Colonic mucosa (tissue), 4 donors: ENCODE results near the gene CHL1. TPM values are rescaled to one million over a fixed set of nuclear protein-coding genes. Genes with fewer than 3 reads are reported as not detected.

Experiments used
- DNase-seq: peaks from one replicate; pipeline ENCODE4 v3.0.0-alpha.2; 2020
- H3K27ac ChIP-seq: fragments of 200-600 bp; one replicate; pipeline ENCODE4 v1.8.0; 2021
- H3K27me3 ChIP-seq: fragments of 200-600 bp; one replicate; pipeline ENCODE4 v1.8.0; 2021
- H3K36me3 ChIP-seq: fragments of 200-600 bp; one replicate; pipeline ENCODE4 v1.8.0; 2021
- H3K4me1 ChIP-seq: fragments of 200-600 bp; one replicate; pipeline ENCODE4 v1.8.0; 2021; ENCODE audit warnings: mild to moderate bottlenecking
- H3K4me3 ChIP-seq: fragments of 200-600 bp; one replicate; pipeline ENCODE4 v1.8.0; 2021
- H3K9ac ChIP-seq, 2 donors: one replicate each; pipeline ENCODE4 v1.7.0; 2013; ENCODE audit warnings: control low read depth in 2 of 2, low read depth in 2 of 2, low read length in 2 of 2
- H3K9me3 ChIP-seq: fragments of 200-600 bp; one replicate; pipeline ENCODE4 v1.8.0; 2021
- CTCF ChIP-seq: fragments of 200-600 bp; IDR thresholded peaks from one replicate; pipeline ENCODE4 v1.8.0; 2022; ENCODE audit warnings: antibody characterized with exemption, mild to moderate bottlenecking
- intact Hi-C: fragments of 100-400 bp; cut with DNase I; formaldehyde crosslinking; loops from one replicate; pipeline ENCODE4 v1.14.1; 2022
- total RNA-seq, 2 donors: library from RNA; stranded (reverse); fragmentation: NEBNext Ultra II Directional in 1 of 2; extraction: Animal tissue kit (Norgen Biotek cat#: 25700) in 1 of 2; gene quantifications; one replicate each; pipeline ENCODE4 v1.2.1, GENCODE V29; 2021
- donor health status: healthy.
- donor health status: DM: no; HTN: no; CAD: no.
- donor health status: DM: no; HTN: no; CAD: no.

CHL1 gene
- total RNA-seq, 2 donors from 2014 or later: 2.9 to 7.5 TPM

DNA sequence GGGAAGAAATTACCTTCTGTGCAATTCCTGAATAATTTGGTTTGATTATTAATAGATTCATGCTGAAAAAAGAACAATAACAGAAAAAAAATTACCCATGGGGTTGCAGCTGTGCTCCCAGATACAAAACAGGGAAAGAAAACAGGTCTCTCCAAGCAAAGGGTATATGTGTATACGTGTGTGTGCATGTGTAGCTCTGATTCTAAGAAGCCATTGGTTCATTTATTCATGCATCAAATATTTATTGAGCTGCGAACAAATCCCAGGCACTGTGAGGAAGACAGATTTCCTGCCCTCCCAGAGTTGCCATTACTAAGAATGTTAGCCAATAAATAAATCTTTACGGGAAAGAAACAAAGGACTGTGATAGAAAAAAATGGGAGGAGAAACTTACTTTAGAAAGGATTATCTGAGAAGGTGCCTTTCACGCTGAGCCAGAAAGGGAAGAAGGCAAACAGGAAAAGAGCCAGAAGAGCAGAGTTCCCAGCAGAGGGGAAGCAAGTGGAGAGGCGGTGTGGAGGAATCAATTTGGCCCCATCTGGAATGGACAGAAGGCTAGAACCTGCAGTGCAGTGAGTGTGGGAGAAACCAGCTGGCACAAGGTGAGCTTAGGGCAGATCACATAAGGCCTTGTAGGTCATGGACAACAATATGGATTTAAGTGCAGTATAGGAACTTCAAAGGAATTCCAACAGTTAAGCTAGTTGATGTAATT is 20.7 kb downstream of the CHL1 start:
- Histone ChIP-seq H3K4me3 (no peak overlapping the region), H3K36me3 (no peaks in the 10 kb centered on the region), H3K4me1 (no peaks in the 10 kb centered on the region), H3K9me3 (no peaks in the 10 kb centered on the region), H3K9ac (no peak overlapping the region), H3K27ac (no peak overlapping the region), H3K27me3 (no peaks in the 10 kb centered on the region)
- no peak for DNase-seq
- intact Hi-C loops: no loop called here
- no peak for TF ChIP-seq CTCF

GRCh38 chr3:217948-218347 is 21.4 kb downstream of the CHL1 start:
- Histone ChIP-seq H3K27ac (no peak overlapping the region), H3K9ac (no peak overlapping the region), H3K36me3 (no peaks in the 10 kb centered on the region), H3K4me3 (no peak overlapping the region), H3K4me1 (no peaks in the 10 kb centered on the region), H3K9me3 (no peaks in the 10 kb centered on the region), H3K27me3 (no peaks in the 10 kb centered on the region)
- no peak for DNase-seq
- intact Hi-C loops: no loop called here
- TF ChIP-seq CTCF: no peak

- TF ChIP-seq CTCF: no peak
- H3K27me3 ChIP-seq: no peaks in the 10 kb centered on the region
- no peak for DNase-seq
- H3K4me3 ChIP-seq: no peak overlapping the region
- no peaks in the 10 kb centered on the region for H3K36me3 ChIP-seq
- intact Hi-C loops: no loop called here
- no peak overlapping the region for H3K9ac ChIP-seq
- H3K27ac ChIP-seq: no peak overlapping the region
- H3K9me3 ChIP-seq: no peaks in the 10 kb centered on the region
- H3K4me1 ChIP-seq: no peaks in the 10 kb centered on the region
Observed at GRCh38 chr3:228442-229182, 32.0 kb downstream of the CHL1 start.

DNA sequence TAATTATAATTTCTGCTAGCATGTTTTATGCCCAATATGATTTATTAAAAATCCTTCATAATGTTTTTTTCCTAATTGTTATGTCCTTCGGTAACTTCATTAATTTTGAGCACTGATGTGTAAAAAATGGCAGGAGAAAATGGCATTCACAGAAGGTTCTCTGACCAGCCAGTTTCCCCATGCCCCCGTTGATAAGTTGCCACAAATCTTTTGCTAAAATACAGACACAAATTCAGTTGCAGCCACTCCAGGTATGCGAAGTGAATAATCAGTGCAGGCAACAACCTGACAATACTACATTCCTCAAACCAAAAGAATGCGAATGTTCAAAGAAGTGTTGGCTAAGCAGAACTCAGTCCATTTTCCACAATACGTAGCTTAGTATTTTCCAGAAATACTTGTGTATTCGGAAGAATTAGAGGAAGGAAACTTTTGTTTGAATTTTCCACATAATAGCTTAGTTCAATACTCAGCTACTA is 32.7 kb downstream of the CHL1 start:
- Histone ChIP-seq H3K9ac (no peak overlapping the region), H3K9me3 (no peaks in the 10 kb centered on the region), H3K4me1 (no peaks in the 10 kb centered on the region), H3K27me3 (no peaks in the 10 kb centered on the region), H3K4me3 (no peak overlapping the region), H3K27ac (no peak overlapping the region), H3K36me3 (no peaks in the 10 kb centered on the region)
- intact Hi-C loops: no loop called here
- DNase-seq: no peak
- TF ChIP-seq CTCF: no peak

DNA sequence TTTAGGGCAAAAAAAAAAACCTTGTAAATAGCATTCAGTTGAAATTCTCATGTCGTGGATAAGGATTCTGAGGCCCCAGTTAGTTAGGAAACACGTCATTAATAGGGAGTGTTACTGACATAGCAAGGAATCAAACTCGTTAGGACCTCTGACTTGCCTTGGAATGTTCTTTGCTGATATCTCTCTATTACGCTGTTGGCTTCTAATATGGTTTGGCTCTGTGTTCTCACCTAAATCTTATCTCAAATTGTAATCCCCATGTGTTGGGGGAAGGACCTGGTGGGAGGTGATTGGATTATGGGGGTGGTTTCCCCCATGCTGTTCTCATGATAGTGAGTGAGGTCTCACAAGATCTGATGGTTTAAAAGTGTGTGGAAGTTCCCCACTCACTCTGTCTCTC is 40.3 kb downstream of the CHL1 start:
- Histone ChIP-seq H3K4me1 (no peaks in the 10 kb centered on the region), H3K9ac (no peak overlapping the region), H3K27ac (no peak overlapping the region), H3K4me3 (no peak overlapping the region), H3K27me3 (no peaks in the 10 kb centered on the region), H3K36me3 (no peaks in the 10 kb centered on the region), H3K9me3 (no peaks in the 10 kb centered on the region)
- DNase-seq: no peak
- intact Hi-C loops: no loop called here
- TF ChIP-seq CTCF: no peak
